Measurements from ENCODE around the gene HMBS. TPM values are rescaled to one million over a fixed set of nuclear protein-coding genes. Genes with fewer than 3 reads are reported as not detected.

The HMBS gene
- total and polyA plus RNA-seq, 2 of the 8 experiments (the other 6 are each of a cell fraction or from before 2014, with no cell fraction given): 69.3 to 109 TPM

DNA sequence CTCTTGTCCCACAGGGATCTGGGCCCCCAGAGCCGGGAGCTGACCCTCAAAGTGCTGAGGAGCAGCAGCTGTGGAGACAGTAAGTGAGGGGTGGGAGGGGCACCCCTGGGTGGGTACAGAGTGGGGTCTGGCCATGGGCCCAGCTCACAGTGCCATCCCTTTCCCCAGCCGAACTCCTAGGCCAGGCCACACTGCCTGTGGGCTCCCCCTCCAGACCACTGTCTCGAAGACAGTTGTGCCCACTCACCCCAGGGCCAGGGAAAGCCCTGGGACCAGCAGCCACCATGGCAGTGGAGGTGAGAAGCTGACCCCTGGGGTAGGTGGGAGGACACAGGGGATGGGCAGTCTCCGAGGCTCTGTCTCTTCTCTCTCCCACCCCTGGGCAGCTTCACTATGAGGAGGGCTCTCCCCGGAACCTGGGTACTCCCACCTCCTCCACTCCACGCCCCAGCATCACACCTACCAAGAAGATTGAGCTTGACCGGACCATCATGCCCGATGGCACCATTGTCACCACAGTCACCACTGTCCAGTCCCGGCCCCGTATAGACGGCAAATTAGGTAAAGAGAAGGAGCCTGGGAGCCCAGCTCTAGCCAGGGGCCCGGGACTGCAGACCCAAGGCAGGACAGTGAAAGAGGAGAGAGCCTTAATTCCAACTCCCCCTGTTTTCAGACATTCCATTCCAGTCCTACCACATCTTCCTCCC, 27.8 kb downstream of the HMBS start:
- Histone ChIP-seq H3K18ac (ENCODE audit: extremely low read depth, low read length) (no peak overlapping the region), H3K27ac (ENCODE audit: low read depth, low read length) (no peak overlapping the region), H3K9ac (replicated peaks in 1 of 4; ENCODE audit: extremely low read depth in 1 of 4, low read depth in 3 of 4, low read length in 3 of 4) (no peak overlapping the region), H3K79me2 (ENCODE audit: control insufficient read depth in 1 of 2, insufficient read depth in 2 of 2, low read length in 2 of 2) (no peaks in the 10 kb centered on the region), H3K4me1 (replicated peaks in 1 of 4; ENCODE audit: control insufficient read depth in 3 of 4, insufficient read depth in 4 of 4, low read length in 3 of 4) (peaks cover 0 to 9% (median 6%) of the 10 kb centered on the region in 4 experiments; a peak in 6 of 7 replicates), H4K5ac (ENCODE audit: insufficient read length, low read depth, low read length) (no peak overlapping the region), H2AK5ac (ENCODE audit: low read depth, low read length) (no peak overlapping the region), H3K27me3 (replicated peaks in 1 of 4; ENCODE audit: control insufficient read depth in 3 of 4, extremely low read depth in 1 of 4, insufficient read depth in 3 of 4, low read length in 3 of 4) (peaks cover 1 to 19% (median 14%) of the 10 kb centered on the region in 4 experiments), H3K36me3 (ENCODE audit: control insufficient read depth in 2 of 4, insufficient read depth in 4 of 4, low read length in 3 of 4) (no peaks in the 10 kb centered on the region; a peak in 1 of 8 replicates), H2AFZ (ENCODE audit: low read length) (no peak overlapping the region), H4K91ac (replicated peaks; ENCODE audit: insufficient read length, low read length) (no peak overlapping the region), H3K4me2 (ENCODE audit: insufficient read depth in 1 of 2, low read depth in 2 of 2, low read length in 2 of 2) (no peak overlapping the region), H3K56ac (replicated peaks; ENCODE audit: insufficient read length, low read depth, low read length) (no peak overlapping the region), H3K4ac (replicated peaks; ENCODE audit: insufficient read length, low read depth, low read length) (no peak overlapping the region), H2BK15ac (ENCODE audit: low read length) (no peak overlapping the region), H3K79me1 (ENCODE audit: low read depth, low read length) (no peaks in the 10 kb centered on the region; the same call in 1 of the 2 replicates), H2BK12ac (ENCODE audit: low read depth, low read length) (no peak overlapping the region), H3K14ac (ENCODE audit: insufficient read length) (no peak overlapping the region), H3K9me3 (ENCODE audit: insufficient read depth in 2 of 2, low read depth in 1 of 2, low read length in 1 of 2) (no peaks in the 10 kb centered on the region), H3K4me3 (ENCODE audit: extremely low read depth in 1 of 4, insufficient read depth in 2 of 4, low read depth in 3 of 4, low read length in 4 of 4) (no peak overlapping the region), H3K23ac (ENCODE audit: insufficient read length) (no peak overlapping the region), H2BK20ac (ENCODE audit: low read length) (no peak overlapping the region), H2BK5ac (ENCODE audit: low read depth, low read length) (no peak overlapping the region), H4K20me1 (replicated peaks in 1 of 2; ENCODE audit: control insufficient read depth in 1 of 2, insufficient read depth in 2 of 2, low read length in 2 of 2) (peaks cover 0 to 4% of the 10 kb centered on the region in 2 experiments), H4K8ac (ENCODE audit: extremely low read depth, insufficient read depth, low read length) (no peak overlapping the region), H2BK120ac (replicated peaks; ENCODE audit: low read depth, low read length) (no peak overlapping the region), H3K23me2 (ENCODE audit: low read depth, low read length) (peaks cover 5% of the 10 kb centered on the region; the same call in 1 of the 2 replicates)
- no peak for DNase-seq (ENCODE audit: low read depth in 1 of 2, low spot score in 2 of 2)
- POLR2A ChIA-PET (ENCODE audit: partially characterized antibody): interaction anchor here (0.7 to 10.6 kb wide), 8 partner anchors 8 to 204 kb away, joined by 3 to 139 read pairs (median 4); partner anchors contain the start of genes CBL, DPAGT1, HINFP and MCAM
- whole genome bisulfite sequencing, 2 experiments (ENCODE audit: extremely low coverage in 1 of 2, insufficient coverage in 1 of 2, insufficient read length in 1 of 2, insufficient replicate concordance in 2 of 2, low coverage in 1 of 2, low lambda C conversion rate in 2 of 2, missing lambda C conversion rate in 1 of 2): 88% methylated on average over 11 of the region's 12 CpGs; no CpG with 5 or more reads in 1 of the 2 experiments
- no peak for FAIRE-seq
- CTCF ChIA-PET (ENCODE audit: partially characterized antibody): interaction anchor here (0.6 to 5.4 kb wide), 7 partner anchors 10 to 211 kb away, joined by 3 to 25 read pairs (median 4); no protein-coding TSS in a partner anchor
- TF ChIP-seq, protein P1, sequence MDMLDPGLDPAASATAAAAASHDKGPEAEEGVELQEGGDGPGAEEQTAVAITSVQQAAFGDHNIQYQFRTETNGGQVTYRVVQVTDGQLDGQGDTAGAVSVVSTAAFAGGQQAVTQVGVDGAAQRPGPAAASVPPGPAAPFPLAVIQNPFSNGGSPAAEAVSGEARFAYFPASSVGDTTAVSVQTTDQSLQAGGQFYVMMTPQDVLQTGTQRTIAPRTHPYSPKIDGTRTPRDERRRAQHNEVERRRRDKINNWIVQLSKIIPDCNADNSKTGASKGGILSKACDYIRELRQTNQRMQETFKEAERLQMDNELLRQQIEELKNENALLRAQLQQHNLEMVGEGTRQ (IDR thresholded peaks at IDR 0.05; ENCODE audit: low read length): no peak
- no peak for TF ChIP-seq GABPA (IDR thresholded peaks at IDR 0.05; ENCODE audit: borderline replicate concordance, insufficient read depth, low read length)
- TF ChIP-seq CBX8 (IDR thresholded peaks at IDR 0.05; ENCODE audit: borderline replicate concordance, low read depth, low read length): no peak
- TF ChIP-seq SRF (IDR thresholded peaks at IDR 0.05; ENCODE audit: low read depth, low read length): no peak
- TF ChIP-seq CEBPB (IDR thresholded peaks at IDR 0.05; ENCODE audit: low read depth, low read length): no peak
- TF ChIP-seq HDAC2 (IDR thresholded peaks at IDR 0.05; ENCODE audit: borderline replicate concordance in 1 of 2, low read depth in 2 of 2, low read length in 2 of 2): no peak
- TF ChIP-seq SUZ12 (IDR thresholded peaks at IDR 0.05; ENCODE audit: low read length): no peak
- TF ChIP-seq SAP30 (IDR thresholded peaks at IDR 0.05; ENCODE audit: insufficient read depth, insufficient replicate concordance, low read length): no peak
- no peak for TF ChIP-seq GTF2F1 (IDR thresholded peaks at IDR 0.05; ENCODE audit: borderline replicate concordance, low read depth, low read length)
- TF ChIP-seq RXRA (IDR thresholded peaks at IDR 0.05; ENCODE audit: insufficient read depth, low read depth, low read length): no peak
